K562 (cell line): Measurements from ENCODE around the gene VKORC1. TPM values are rescaled to one million over a fixed set of nuclear protein-coding genes. Genes with fewer than 3 reads are reported as not detected.

Source experiments
- CHD2 ChIP-seq: IDR thresholded peaks from 2 replicates; pipeline ENCODE4 v1.6.1; 2011; ENCODE audit warnings: low read depth, low read length
- E2F6 ChIP-seq, 2 experiments: IDR thresholded peaks; 2 replicates each; pipeline ENCODE4 v1.6.1; 2011; ENCODE audit warnings: borderline replicate concordance in 1 of 2, control low read depth in 1 of 2, low read depth in 1 of 2, low read length in 1 of 2, mild to moderate bottlenecking in 1 of 2, mixed read lengths in 1 of 2, moderate library complexity in 1 of 2; ENCODE audit not compliant: insufficient read depth in 1 of 2, insufficient read length in 1 of 2, poor library complexity in 1 of 2, severe bottlenecking in 1 of 2; ENCODE audit errors: extremely low read depth in 1 of 2
- FOXK2 ChIP-seq, 2 experiments: fragments of 450-650 bp; IDR thresholded peaks in 1 of 2; conservative IDR thresholded peaks in 1 of 2; 2 replicates each; pipeline ENCODE4 v1.6.1; 2016; ENCODE audit warnings: low read depth in 2 of 2, mild to moderate bottlenecking in 1 of 2
- HCFC1 ChIP-seq: IDR thresholded peaks from 2 replicates; pipeline ENCODE4 v1.6.1; 2012; ENCODE audit warnings: low read depth, low read length, improper control_type of control experiment
- LARP7 ChIP-seq: fragments of 450-650 bp; IDR thresholded peaks from 2 replicates; pipeline ENCODE4 v1.6.1; 2016
- MYBL2 ChIP-seq, 2 experiments: fragments of 450-650 bp in 1 of 2; sonication (generic) in 1 of 2; formaldehyde crosslinking in 1 of 2; IDR thresholded peaks; 2 replicates each; pipeline versions ENCODE4 v1.6.1 to v1.8.1; 2017 to 2022; ENCODE audit warnings: borderline replicate concordance in 1 of 2, inconsistent platforms in 1 of 2, low read depth in 1 of 2, mild to moderate bottlenecking in 1 of 2, missing genetic modification reagents in 1 of 2, moderate library complexity in 1 of 2
- NRF1 ChIP-seq, 2 experiments: fragments of 450-650 bp; IDR thresholded peaks in 1 of 2; conservative IDR thresholded peaks in 1 of 2; 2 replicates each; pipeline ENCODE4 v1.6.1; 2014; ENCODE audit warnings: mild to moderate bottlenecking in 2 of 2
- RBM14 ChIP-seq: fragments of 200-400 bp; formaldehyde crosslinking; IDR thresholded peaks from 2 replicates; pipeline ENCODE4 v1.6.1; 2018; ENCODE audit warnings: low read depth, mild to moderate bottlenecking, low read length, moderate library complexity, borderline replicate concordance; ENCODE audit not compliant: insufficient read depth
- SETDB1 ChIP-seq: IDR thresholded peaks from one replicate; pipeline ENCODE4 v1.6.1; 2012; ENCODE audit warnings: low read length, control low read depth, inconsistent platforms
- ZFP1 ChIP-seq: fragments of 450-650 bp; formaldehyde crosslinking; IDR thresholded peaks from 2 replicates; pipeline ENCODE4 v1.4.0; 2020; ENCODE audit warnings: mild to moderate bottlenecking, mixed read lengths
- polyA plus RNA-seq, 8 experiments: library from polyadenylated mRNA; depleted of rRNA in 4 of 8; stranded (reverse) in 5 of 8; unstranded in 3 of 8; fragments of >200 nt; fragmentation: Nextera tagmentation in 2 of 8; fragmentation: Illumina TruSeq in 1 of 8; extraction: Ambion mirVana in 2 of 8; extraction: Trizol in 1 of 8; gene quantifications; 2 replicates each; pipeline versions ENCODE4 v1.2.1 to v1.2.3, GENCODE V29; 2011 to 2014; ENCODE audit warnings: inconsistent platforms in 1 of 8, missing spikeins in 1 of 8
- total RNA-seq, 7 experiments: library from RNA; depleted of rRNA in 6 of 7; stranded (reverse); fragments of >200 nt in 6 of 7; fragmentation: Illumina TruSeq in 2 of 7; extraction: Trizol in 2 of 7; gene quantifications; 2 replicates each; pipeline versions ENCODE4 v1.2.1 to v1.2.3, GENCODE V29; 2011 to 2021; ENCODE audit warnings: low replicate concordance in 1 of 7
- TF ChIP-seq, protein P1 (sequence below): sonication (generic); formaldehyde crosslinking; IDR thresholded peaks from 2 replicates; pipeline ENCODE4 v1.8.0; 2022; ENCODE audit warnings: mild to moderate bottlenecking, missing genetic modification reagents

The VKORC1 gene
- total and polyA plus RNA-seq, 9 of the 15 experiments (the other 6 are each of a cell fraction or from before 2014, with no cell fraction given) = 30.0 to 119 (median 62.1) TPM

DNA sequence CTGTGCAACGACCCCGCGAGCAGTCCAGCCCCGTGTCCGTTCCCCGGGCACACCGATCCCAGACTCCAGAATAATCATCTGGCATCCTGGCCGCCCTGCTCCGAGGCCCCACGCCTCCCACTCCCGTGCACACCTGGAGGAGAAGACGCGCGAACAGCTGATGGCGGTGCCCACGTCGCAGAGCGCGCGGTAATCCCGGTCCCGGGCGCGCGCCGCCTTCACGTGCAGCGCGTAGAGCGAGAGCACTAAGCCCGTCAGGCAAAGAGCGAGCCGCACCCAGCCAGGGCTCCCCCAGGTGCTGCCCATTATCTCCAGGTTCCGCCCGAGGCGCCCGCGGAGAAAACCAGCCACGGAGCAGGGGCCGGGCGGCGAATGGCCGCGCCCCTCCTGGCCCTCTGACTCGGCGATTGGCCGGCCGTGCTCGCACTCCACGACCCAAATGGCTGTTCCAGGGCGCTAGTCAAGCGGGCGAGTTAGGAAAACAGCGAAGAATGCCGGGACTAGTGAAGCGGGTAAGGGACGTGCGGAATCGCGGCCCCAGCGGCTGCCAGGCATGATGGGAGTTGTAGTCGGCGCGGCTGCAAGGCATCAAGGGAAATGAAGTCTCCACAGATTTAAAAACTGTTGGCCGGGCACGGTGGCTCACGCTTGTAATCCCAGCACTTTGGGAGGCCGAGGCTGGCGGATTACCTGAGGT, at the start of gene VKORC1 (continued):
- TF ChIP-seq E2F6 (IDR thresholded peaks at IDR 0.05; ENCODE audit: borderline replicate concordance in 1 of 2, extremely low read depth in 1 of 2, insufficient read depth in 1 of 2, insufficient read length in 1 of 2, low read depth in 1 of 2, low read length in 1 of 2, poor library complexity in 1 of 2, severe bottlenecking in 1 of 2) = peak; percentile 76 to 87
- peak in 1 of 2 experiments; percentile 70; a peak in 2 of 4 replicates for TF ChIP-seq FOXK2 (conservative IDR thresholded peaks at IDR 0.05 in 1 of 2, IDR thresholded peaks at IDR 0.05 in 1 of 2; ENCODE audit: low read depth in 2 of 2)
- TF ChIP-seq NRF1 (conservative IDR thresholded peaks at IDR 0.05 in 1 of 2, IDR thresholded peaks at IDR 0.05 in 1 of 2) = peak; percentile 76 to 81
- peak; percentile 14; the same call in 1 of the 2 replicates for TF ChIP-seq CHD2
- TF ChIP-seq, protein P1, sequence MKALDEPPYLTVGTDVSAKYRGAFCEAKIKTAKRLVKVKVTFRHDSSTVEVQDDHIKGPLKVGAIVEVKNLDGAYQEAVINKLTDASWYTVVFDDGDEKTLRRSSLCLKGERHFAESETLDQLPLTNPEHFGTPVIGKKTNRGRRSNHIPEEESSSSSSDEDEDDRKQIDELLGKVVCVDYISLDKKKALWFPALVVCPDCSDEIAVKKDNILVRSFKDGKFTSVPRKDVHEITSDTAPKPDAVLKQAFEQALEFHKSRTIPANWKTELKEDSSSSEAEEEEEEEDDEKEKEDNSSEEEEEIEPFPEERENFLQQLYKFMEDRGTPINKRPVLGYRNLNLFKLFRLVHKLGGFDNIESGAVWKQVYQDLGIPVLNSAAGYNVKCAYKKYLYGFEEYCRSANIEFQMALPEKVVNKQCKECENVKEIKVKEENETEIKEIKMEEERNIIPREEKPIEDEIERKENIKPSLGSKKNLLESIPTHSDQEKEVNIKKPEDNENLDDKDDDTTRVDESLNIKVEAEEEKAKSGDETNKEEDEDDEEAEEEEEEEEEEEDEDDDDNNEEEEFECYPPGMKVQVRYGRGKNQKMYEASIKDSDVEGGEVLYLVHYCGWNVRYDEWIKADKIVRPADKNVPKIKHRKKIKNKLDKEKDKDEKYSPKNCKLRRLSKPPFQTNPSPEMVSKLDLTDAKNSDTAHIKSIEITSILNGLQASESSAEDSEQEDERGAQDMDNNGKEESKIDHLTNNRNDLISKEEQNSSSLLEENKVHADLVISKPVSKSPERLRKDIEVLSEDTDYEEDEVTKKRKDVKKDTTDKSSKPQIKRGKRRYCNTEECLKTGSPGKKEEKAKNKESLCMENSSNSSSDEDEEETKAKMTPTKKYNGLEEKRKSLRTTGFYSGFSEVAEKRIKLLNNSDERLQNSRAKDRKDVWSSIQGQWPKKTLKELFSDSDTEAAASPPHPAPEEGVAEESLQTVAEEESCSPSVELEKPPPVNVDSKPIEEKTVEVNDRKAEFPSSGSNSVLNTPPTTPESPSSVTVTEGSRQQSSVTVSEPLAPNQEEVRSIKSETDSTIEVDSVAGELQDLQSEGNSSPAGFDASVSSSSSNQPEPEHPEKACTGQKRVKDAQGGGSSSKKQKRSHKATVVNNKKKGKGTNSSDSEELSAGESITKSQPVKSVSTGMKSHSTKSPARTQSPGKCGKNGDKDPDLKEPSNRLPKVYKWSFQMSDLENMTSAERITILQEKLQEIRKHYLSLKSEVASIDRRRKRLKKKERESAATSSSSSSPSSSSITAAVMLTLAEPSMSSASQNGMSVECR (CRISPR knock-in tag) = peak; percentile 94
- TF ChIP-seq LARP7 = 0 out of 2 replicates have a peak, but pooled peaks have one; percentile 46
- TF ChIP-seq ZFP1 (CRISPR knock-in tag) = no peak
- TF ChIP-seq SETDB1 = no peak
- TF ChIP-seq RBM14 = peak; percentile 69; the same call in 1 of the 2 replicates
- peak; percentile 92 for TF ChIP-seq HCFC1
- peak; percentile 78 for TF ChIP-seq MYBL2 (IDR thresholded peaks at IDR 0.05; ENCODE audit: low read depth)
- no peak for TF ChIP-seq MYBL2 (CRISPR knock-in tag; IDR thresholded peaks at IDR 0.05; ENCODE audit: borderline replicate concordance)
